Prostate gland (tissue), 2 donors: Measurements from ENCODE around the gene PSMD13. TPM values are rescaled to one million over a fixed set of nuclear protein-coding genes. Genes with fewer than 3 reads are reported as not detected.

Experiments used
- DNase-seq: peaks from one replicate; pipeline ENCODE4 v3.0.0-alpha.2; 2019; ENCODE audit warnings: low spot score
- H3K27ac ChIP-seq, 2 donors: fragments of 200-600 bp; sonication (generic); 2 replicates each; pipeline ENCODE4 v1.5.1; 2017 to 2019
- H3K27me3 ChIP-seq: fragments of 200-600 bp; sonication (generic); replicated peaks from 2 replicates; pipeline ENCODE4 v1.5.1; 2019; ENCODE audit not compliant: insufficient read depth
- H3K36me3 ChIP-seq, 2 donors: fragments of 200-600 bp; sonication (generic); 1 replicate in 1 of 2; 2 replicates in 1 of 2; pipeline versions ENCODE4 v1.5.1 to v1.8.1; 2017 to 2019
- H3K4me1 ChIP-seq: fragments of 200-600 bp; sonication (generic); replicated peaks from 2 replicates; pipeline ENCODE4 v1.5.1; 2019
- H3K4me3 ChIP-seq, 2 donors: fragments of 200-600 bp; sonication (generic); 2 replicates each; pipeline ENCODE4 v1.5.1; 2017 to 2019
- H3K9me3 ChIP-seq: fragments of 200-600 bp; sonication (generic); 2 replicates; pipeline ENCODE4 v1.5.1; 2017
- POLR2A ChIP-seq: fragments of 450-650 bp; IDR thresholded peaks from one replicate; pipeline ENCODE4 v1.6.1; 2016; ENCODE audit warnings: antibody characterized with exemption, mild to moderate bottlenecking
- POLR2AphosphoS5 ChIP-seq: sonication (generic); formaldehyde crosslinking; IDR thresholded peaks from one replicate; pipeline ENCODE4 v1.6.1; 2017; ENCODE audit warnings: antibody characterized with exemption
- WGBS: methylation state at CpG from one replicate; pipeline ENCODE4 v1.1.5; 2018; 5-methylcytosine and 5-hydroxymethylcytosine counted together
- intact Hi-C: fragments of 100-400 bp; cut with DNase I; formaldehyde crosslinking; loops from one replicate; pipeline ENCODE4 v1.14.2; 2022
- total RNA-seq, 2 donors: library from RNA; depleted of rRNA; stranded (reverse); fragments of >200 nt; gene quantifications; one replicate each; pipeline ENCODE4 v1.1.0, GENCODE V29; 2016
- TF ChIP-seq, protein P1 (sequence below), 4 experiments: fragments of 200-600 bp in 2 of 4; fragments of 450-650 bp in 2 of 4; sonication (generic) in 2 of 4; IDR thresholded peaks; 1 replicate in 3 of 4; 2 replicates in 1 of 4; pipeline ENCODE4 v1.5.1; 2016 to 2019; ENCODE audit warnings: antibody characterized with exemption in 4 of 4, mild to moderate bottlenecking in 2 of 4, moderate library complexity in 2 of 4

PSMD13 gene
- total RNA-seq, 2 donors from 2014 or later, result 87.4 to 129 TPM

DNA sequence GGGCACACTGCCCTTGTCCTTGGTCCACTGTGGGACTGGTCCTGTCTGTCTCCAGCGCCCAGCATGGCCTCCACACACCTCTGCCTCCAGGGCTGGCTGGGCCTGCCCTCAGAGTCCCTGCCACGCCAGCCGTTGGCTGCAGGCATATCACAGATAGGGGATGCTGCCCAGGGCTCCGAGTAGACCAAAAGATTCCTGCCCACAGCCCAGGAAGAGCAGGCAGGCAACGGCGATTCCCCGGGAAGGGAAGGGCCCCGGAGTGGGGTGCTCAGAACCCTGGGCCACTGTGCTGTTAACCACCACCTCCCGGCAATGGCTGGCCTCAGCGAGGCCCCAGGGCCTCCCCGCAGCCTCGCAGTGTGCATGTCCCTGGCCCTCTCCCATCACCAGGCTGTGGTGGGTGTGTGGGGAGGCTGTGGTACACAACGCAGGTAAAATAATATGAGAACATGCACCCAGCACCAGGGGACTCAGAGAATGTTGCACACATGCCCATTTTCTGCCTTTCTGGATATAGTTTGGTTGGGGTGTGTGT lies 60.3 kb downstream of the PSMD13 start:
- H3K4me1 ChIP-seq, result no peaks in the 10 kb centered on the region
- DNase-seq, result no peak
- no peaks in the 10 kb centered on the region for H3K9me3 ChIP-seq
- H3K36me3 ChIP-seq, result no peaks in the 10 kb centered on the region
- WGBS, result 61% methylated on average over 13 of the region's 13 CpGs
- intact Hi-C loops, result no loop called here
- peaks cover 12% of the 10 kb centered on the region for H3K27me3 ChIP-seq
- H3K4me3 ChIP-seq, result no peak overlapping the region
- H3K27ac ChIP-seq, result no peak overlapping the region
- TF ChIP-seq, protein P1, sequence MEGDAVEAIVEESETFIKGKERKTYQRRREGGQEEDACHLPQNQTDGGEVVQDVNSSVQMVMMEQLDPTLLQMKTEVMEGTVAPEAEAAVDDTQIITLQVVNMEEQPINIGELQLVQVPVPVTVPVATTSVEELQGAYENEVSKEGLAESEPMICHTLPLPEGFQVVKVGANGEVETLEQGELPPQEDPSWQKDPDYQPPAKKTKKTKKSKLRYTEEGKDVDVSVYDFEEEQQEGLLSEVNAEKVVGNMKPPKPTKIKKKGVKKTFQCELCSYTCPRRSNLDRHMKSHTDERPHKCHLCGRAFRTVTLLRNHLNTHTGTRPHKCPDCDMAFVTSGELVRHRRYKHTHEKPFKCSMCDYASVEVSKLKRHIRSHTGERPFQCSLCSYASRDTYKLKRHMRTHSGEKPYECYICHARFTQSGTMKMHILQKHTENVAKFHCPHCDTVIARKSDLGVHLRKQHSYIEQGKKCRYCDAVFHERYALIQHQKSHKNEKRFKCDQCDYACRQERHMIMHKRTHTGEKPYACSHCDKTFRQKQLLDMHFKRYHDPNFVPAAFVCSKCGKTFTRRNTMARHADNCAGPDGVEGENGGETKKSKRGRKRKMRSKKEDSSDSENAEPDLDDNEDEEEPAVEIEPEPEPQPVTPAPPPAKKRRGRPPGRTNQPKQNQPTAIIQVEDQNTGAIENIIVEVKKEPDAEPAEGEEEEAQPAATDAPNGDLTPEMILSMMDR (IDR thresholded peaks at IDR 0.05), result no peak
- TF ChIP-seq POLR2A (no peak), POLR2AphosphoS5 (no peak)

DNA sequence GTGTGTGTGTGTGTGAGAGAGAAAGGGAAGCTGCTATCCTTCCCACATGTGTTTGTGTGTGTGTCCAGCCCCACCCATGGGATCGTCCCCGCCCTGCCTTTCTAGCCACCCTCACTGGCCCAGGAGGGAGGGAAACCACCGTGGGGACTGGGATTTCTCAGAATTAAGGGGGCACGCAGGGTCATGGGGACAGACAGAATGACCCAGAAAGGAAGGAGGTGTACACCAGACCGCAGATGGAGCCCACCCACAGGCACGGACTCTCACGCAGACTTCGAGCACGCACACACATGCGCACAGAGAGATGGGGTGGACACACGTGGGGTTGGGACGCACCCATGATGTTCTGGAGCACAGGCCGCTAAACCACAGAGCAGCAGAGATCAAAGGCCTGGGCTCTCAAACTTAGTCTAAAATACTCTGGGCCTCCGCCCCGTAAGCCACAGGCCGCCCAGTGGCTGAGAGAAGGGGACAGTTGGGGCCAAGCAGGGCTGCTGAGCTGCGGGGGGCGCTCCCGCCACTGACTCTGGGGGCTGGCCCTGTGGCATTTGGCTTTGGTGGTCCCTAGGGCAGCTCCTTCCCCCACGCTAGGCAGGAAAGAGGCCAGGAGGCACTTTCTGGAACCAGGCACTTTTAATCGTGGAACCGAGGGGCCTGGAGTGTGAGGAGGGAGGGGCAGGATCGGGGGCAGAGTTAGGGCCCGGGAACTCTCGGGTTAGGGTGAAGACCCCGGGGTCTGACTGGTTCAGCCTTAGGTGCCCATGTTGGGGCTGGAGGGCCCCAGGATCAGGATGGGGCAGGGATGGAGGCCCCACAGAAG lies 61.0 kb downstream of the PSMD13 start:
- H3K36me3 ChIP-seq, result no peaks in the 10 kb centered on the region
- no peaks in the 10 kb centered on the region for H3K4me1 ChIP-seq
- H3K4me3 ChIP-seq, result no peak overlapping the region
- intact Hi-C loops, result no loop called here
- H3K27ac ChIP-seq, result no peak overlapping the region
- no peaks in the 10 kb centered on the region for H3K9me3 ChIP-seq
- DNase-seq, result no peak
- H3K27me3 ChIP-seq, result peaks cover 12% of the 10 kb centered on the region
- WGBS, result 52% methylated on average over 26 of the region's 26 CpGs
- TF ChIP-seq POLR2AphosphoS5, result no peak
- no peak for TF ChIP-seq POLR2A
- TF ChIP-seq, protein P1 (IDR thresholded peaks at IDR 0.05), result no peak

DNA sequence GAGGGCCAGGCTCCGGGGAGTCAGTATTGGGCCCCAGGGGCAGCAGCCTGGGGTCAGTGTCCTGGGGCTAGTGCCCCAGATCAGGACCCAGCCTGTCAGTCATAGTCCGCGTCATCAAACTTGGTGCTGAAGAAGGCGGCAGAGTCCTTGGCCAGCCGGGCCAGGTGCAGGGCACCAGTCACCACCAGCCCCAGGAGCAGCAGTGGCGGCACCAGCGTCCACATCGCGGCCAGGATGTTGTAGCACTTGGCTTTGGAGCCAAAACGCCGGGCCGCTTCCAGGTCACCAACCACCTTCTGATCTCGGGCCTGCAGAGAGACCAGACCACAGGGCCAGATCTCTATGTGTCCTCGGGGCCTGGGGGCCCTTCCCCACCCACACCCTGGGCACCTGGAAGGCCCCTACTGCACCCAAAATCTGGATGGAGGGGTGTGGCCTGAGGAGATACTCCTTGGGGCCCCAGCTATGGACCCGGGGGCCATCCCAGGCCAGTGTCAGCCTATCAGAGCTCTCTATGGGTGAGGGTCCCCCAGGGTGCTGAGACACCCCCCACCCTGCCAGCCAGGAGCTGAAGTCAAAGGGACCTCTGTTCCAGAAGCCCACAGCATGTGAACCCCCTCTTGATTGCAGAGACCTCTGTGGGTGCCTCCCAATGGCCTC lies 61.8 kb downstream of the PSMD13 start:
- DNase-seq, result no peak
- Histone ChIP-seq H3K4me1 (no peaks in the 10 kb centered on the region), H3K4me3 (no peak overlapping the region), H3K27me3 (peaks cover 12% of the 10 kb centered on the region), H3K27ac (no peak overlapping the region), H3K36me3 (no peaks in the 10 kb centered on the region), H3K9me3 (no peaks in the 10 kb centered on the region)
- intact Hi-C loops, result no loop called here
- WGBS, result 71% methylated on average over 12 of the region's 15 CpGs
- no peak for TF ChIP-seq POLR2AphosphoS5
- TF ChIP-seq, protein P1 (IDR thresholded peaks at IDR 0.05), result no peak
- no peak for TF ChIP-seq POLR2A

DNA sequence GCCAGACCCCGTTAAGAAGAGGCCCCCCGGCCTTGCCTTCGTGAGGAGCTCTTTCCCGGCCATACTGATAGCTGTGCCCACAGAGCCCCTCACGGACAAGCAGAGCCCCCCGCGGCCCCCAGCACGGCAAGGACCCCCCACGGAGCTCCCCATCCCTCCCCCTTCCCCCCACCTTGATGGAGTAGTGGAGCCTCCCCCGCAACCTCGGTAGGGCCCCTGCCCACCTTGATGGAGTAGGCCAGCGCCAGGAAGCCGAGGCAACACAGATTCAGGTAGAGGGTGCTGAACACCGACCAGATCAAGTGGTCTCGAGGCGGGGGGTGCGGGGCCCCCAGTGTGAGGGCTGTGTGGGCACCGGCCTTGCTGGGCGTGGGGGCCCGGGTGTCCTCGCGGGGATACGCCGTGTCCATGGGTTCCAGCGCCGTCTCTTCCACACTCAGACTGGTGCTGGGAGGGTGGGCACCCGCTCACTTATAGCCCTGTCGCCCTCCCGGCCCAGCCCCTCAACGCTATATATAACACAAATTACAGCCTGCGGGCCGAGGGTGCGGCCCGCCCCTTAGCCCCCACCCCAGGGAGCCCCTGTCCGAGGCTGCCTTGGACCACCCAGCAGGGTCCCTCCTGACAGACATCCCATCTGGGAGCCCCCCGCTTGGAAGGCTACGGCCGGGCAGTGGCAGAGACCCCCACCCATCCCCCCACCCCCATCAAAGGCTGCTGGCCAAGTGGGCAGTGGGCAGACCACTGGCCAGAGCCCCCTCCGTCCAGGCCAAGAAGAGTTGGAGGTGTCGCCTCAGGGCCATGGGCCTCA lies 62.5 kb downstream of the PSMD13 start, which contains the start of gene IFITM5:
Gene IFITM5 (minus strand): TSS at position 446 of the 811 bp plus-strand sequence. CDS start 36 bp downstream, at position 410.
- Histone ChIP-seq H3K4me3 (no peak within 1 kb of the TSS), H3K4me1 (no peaks in the 10 kb centered on the region), H3K27ac (no peak within 1 kb of the TSS), H3K9me3 (no peaks in the 10 kb centered on the region), H3K27me3 (peaks cover 12% of the 10 kb centered on the region), H3K36me3 (no peaks in the 10 kb centered on the region)
- intact Hi-C loops, result no loop called here
- DNase-seq, result no peak
- 62% methylated on average over 36 of the region's 40 CpGs for WGBS
- TF ChIP-seq, protein P1 (IDR thresholded peaks at IDR 0.05), result no peak
- no peak for TF ChIP-seq POLR2AphosphoS5
- no peak for TF ChIP-seq POLR2A
